ENCODE measurements around the gene ZNF451.

- TF ChIP-seq CTCF (IDR thresholded peaks at IDR 0.05; ENCODE audit: insufficient read depth, low read length) (no peak), REST (IDR thresholded peaks at IDR 0.05; ENCODE audit: insufficient replicate concordance, low read depth) (no peak)
Measured at GRCh38 chr6:57068061-57068460, 21.9 kb upstream of the ZNF451 start.

Data from HL-60 (cell line).